Fibroblast of upper back skin (primary cell): ENCODE results near the gene TARDBP.
A peak's percentile ranks its signal among the peaks of the same experiment; 100 is the strongest.
"Not testable (repeated sequence)": the region's sequence is repeated elsewhere in the genome, so short reads cannot be mapped to it uniquely, and the experiment has no call there.

Source experiments
- DNase-seq: peaks from one replicate; pipeline ENCODE4 v3.0.0-alpha.2; 2013

Gene TARDBP

DNA sequence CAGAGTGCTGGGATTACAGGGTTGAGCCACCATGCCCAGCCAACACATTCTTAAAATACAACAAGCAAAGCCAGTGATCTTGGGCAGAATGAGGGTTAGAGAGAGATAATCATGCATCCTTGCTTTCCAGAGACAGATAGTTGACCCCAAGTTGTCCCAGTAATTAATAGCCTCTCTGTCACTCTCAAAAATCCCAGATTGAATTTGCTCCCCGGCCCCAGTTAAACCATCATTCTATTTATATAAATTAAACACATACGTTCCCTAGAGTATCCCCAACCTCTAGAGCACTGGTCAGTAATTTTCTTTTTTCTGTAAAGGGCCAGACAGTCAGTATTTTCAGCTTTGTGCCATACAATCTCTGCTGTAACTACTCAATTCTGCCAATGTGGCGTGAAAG lies 16.4 kb upstream of the TARDBP start:
- no peak for DNase-seq

DNA sequence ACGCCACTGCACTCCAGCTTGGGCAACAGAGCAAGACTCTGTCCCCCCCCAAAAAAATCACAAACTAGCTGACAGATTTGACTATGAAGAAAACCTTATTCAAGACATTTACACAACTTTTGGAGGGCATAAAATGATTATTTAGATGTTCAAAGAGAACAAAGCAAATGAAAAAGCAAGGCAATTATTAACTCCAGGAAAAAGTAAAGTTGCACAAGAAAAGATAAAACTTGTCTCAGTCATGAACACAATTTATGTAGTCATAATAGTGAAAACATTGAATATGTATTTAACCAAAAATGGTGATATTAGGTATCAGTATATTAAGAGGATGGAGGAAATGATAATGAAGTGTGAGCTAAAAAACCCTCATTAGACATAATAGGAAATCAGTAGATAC lies 11.9 kb upstream of the TARDBP start:
- DNase-seq: no peak

- DNase-seq: peak; percentile 7
Measured at GRCh38 chr1:11013160-11013531, 692 bp downstream of the TARDBP start.

DNA sequence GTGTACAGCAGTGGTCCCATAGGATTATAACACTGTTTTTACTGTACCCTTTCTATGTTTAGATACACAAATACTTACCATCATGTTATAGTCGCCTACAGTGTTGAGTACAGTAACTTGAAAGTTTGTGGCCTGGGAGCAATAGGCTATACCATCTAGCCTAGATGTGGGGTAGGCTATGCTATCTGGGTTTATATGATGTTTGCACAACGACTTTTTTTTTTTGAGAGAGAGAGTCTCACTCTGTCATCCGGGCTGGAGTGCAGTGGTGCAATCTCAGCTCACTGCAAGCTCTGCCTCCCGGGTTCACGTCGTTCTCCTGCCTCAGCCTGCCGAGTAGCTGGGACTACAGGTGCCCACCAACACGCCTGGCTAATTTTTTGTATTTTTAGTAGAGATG lies 6.9 kb downstream of the TARDBP start:
- not testable (repeated sequence) for DNase-seq

DNA sequence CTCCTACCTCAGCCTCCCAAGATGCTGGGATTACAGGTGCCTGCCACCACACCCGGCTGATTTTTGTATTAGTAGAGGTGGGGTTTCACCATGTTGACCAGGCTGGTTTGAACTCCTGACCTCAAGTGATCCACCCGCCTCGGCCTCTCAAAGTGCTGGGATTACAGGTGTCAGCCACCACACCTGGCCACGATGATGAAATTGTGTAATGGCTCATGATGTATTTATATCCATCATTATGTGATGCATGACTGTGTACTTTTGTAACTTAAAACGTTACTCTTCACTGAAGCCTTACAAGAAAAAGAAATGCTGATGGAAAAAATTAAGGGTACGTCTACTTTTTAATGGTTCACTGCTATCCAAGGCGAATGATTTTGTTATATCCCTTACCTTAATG lies 7.5 kb downstream of the TARDBP start:
- DNase-seq: no peak

DNA sequence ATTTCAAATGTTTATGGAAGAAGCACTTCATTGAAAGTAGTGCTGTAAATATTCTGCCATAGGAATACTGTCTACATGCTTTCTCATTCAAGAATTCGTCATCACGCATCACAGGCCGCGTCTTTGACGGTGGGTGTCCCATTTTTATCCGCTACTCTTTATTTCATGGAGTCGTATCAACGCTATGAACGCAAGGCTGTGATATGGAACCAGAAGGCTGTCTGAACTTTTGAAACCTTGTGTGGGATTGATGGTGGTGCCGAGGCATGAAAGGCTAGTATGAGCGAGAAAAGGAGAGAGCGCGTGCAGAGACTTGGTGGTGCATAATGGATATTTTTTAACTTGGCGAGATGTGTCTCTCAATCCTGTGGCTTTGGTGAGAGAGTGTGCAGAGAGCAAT lies 10.7 kb downstream of the TARDBP start:
- DNase-seq: no peak

DNA sequence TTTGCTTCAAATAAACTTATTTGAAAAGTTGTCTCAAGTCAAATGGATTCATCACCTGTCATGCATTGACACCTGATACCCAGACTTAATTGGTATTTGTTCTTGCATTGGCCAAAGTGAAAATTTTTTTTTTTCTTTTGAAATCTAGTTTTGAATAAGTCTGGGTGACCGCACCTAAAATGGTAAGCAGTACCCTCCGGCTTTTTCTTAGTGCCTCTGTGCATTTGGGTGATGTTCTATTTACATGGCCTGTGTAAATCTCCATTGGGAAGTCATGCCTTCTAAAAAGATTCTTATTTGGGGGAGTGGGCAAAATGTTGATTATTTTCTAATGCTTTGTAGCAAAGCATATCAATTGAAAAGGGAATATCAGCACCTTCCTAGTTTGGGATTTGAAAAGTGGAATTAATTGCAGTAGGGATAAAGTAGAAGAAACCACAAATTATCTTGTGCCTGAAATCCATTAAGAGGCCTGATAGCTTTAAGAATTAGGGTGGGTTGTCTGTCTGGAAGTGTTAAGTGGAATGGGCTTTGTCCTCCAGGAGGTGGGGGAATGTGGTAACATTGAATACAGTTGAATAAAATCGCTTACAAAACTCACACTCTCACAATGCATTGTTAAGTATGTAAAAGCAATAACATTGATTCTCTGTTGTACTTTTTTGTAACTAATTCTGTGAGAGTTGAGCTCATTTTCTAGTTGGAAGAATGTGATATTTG lies 11.9 kb downstream of the TARDBP start:
- no peak for DNase-seq

GRCh38 chr1:11024874-11025203 lies 12.4 kb downstream of the TARDBP start:
- no peak for DNase-seq

GRCh38 chr1:11025618-11026017 lies 13.2 kb downstream of the TARDBP start:
- no peak for DNase-seq

GRCh38 chr1:11026052-11026451 lies 13.6 kb downstream of the TARDBP start:
- DNase-seq: no peak

- no peak for DNase-seq
Measured at GRCh38 chr1:11026903-11027302, 14.4 kb downstream of the TARDBP start.

GRCh38 chr1:11027316-11027715 lies 14.9 kb downstream of the TARDBP start:
- no peak for DNase-seq

GRCh38 chr1:11028018-11028417 lies 15.6 kb downstream of the TARDBP start:
- DNase-seq: no peak

DNA sequence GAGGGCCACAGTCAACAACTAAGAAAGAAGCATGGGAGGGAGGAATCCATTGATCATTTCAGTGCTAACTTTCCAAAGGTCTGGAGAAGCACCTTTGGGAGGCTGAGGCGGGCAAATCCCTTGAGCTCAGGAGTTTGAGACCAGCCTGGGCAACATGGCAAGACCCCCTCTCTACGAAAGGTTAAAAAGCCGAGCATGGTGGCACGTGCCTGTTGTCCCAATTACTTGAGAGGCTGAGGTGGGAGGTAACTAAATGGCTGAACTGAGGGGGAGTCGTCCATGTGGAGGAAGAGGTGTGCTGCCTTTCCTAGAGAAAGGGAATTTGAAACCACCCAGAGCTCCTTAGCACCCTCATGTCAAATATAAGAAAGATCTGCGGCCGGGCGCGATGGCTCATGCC lies 18.4 kb downstream of the TARDBP start:
- no peak for DNase-seq

- no peak for DNase-seq
Measured at GRCh38 chr1:11031624-11032262, 19.3 kb downstream of the TARDBP start.

GRCh38 chr1:11037019-11037739 lies 24.7 kb downstream of the TARDBP start:
- DNase-seq: not testable (repeated sequence)

- peak; percentile 80 for DNase-seq
Measured at GRCh38 chr1:11037740-11038182, 25.3 kb downstream of the TARDBP start.

DNA sequence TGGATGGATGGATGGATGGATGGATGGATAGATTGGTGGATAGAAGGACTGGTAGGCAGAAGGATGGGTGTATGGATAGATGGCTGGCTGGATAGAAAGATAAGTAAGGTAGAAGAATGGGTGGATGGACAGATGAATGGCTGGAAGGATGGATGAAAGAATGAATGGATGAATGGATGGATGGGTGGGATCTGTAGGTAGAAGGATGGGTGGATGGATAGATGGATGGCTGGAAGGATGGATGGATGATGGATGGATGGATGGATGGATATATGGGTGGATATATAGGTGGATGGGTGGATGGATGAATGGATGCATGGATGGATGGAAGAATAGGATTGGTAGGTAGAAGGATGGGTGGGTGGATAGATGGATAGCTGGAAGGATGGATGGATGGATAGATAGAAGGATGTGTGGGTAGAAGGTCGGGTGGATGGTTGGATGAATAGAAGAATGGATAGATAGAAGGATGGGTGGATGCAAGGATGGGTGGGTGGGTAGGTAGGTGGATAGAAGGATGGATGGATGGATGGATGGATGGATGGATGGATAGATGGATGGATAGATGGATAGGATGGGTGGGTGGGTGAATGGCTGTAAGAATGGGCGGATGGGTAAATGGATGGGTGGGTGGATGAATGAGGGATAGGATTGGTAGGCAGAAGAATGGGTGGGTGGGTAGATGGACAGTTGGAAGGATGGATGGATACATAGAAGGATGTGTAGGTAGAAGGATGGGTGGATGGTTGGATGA lies 27.1 kb downstream of the TARDBP start:
- DNase-seq: no peak

DNA sequence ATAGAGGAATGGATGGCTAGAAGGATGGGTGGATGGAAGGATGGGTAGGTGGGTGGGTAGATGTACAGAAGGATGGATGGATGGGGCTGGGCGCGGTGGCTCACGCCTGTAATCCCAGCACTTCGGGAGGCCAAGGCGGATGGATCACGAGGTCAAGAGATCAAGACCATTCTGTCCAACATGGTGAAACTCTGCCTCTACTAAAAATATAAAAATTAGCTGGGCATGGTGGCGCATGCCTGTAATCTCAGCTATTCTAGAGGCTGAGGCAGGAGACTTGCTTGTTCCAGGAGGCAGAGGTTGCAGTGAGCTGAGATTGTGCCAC lies 27.6 kb downstream of the TARDBP start:
- DNase-seq: not testable (repeated sequence)

GRCh38 chr1:11041048-11041447 lies 28.6 kb downstream of the TARDBP start:
- DNase-seq: no peak

GRCh38 chr1:11042065-11042464 lies 29.6 kb downstream of the TARDBP start:
- no peak for DNase-seq

GRCh38 chr1:11042995-11043874 lies 30.8 kb downstream of the TARDBP start:
- no peak for DNase-seq
